GM18502 (cell line): ENCODE measurements around the gene RBBP5.

Experiments used
- ATAC-seq: cut with Tn5 transposase; IDR thresholded peaks from one replicate; pipeline ENCODE4 v1.9.1; 2021; ENCODE audit warnings: mild to moderate bottlenecking; ENCODE audit not compliant: unreplicated experiment, poor library complexity

The RBBP5 gene

GRCh38 chr1:205041001-205041715, 80.6 kb downstream of the RBBP5 start:
- no peak for ATAC-seq

GRCh38 chr1:205038132-205038786, 83.5 kb downstream of the RBBP5 start:
- ATAC-seq, result no peak

DNA sequence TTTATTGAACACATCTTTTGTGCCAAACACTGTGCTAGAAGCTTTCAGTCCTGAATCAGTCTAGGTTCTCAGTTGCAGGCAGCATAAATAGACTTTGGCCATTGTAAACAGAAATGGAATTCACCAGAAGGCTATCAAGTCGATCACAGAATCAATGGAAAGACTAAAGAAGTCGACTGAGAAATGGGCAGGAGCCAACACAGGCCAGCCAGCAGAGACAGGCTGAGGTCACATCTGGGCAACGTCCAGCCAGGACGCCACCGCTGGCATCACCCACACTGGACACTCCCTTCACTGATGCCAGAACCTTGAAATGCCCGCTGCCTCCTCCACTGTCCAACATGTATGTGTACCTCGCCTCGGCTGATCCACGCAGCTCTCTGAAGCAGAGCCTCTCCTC, 84.2 kb downstream of the RBBP5 start:
- ATAC-seq, result no peak
